NT2/D1 (cell line): Measurements from ENCODE around the gene FAM177A1.

ENCODE experiments used
- DNase-seq: peaks from one replicate; pipeline ENCODE4 v3.0.0-alpha.2; 2011; ENCODE audit warnings: low read depth, low spot score
- H3K27me3 ChIP-seq: 2 replicates; pipeline ENCODE4 v1.6.0; 2011; ENCODE audit warnings: mild to moderate bottlenecking; ENCODE audit not compliant: insufficient read length, insufficient read depth
- H3K36me3 ChIP-seq: 2 replicates; pipeline ENCODE4 v1.6.1; 2011; ENCODE audit warnings: mild to moderate bottlenecking, low read length, mixed read lengths; ENCODE audit not compliant: insufficient read depth, insufficient read length
- H3K4me1 ChIP-seq: 2 replicates; pipeline ENCODE4 v1.5.1; 2011; ENCODE audit not compliant: insufficient read depth, insufficient read length
- H3K4me3 ChIP-seq: 2 replicates; pipeline ENCODE4 v1.5.1; 2011; ENCODE audit warnings: low read depth; ENCODE audit not compliant: insufficient read length
- H3K9ac ChIP-seq: 2 replicates; pipeline ENCODE4 v1.6.0; 2011; ENCODE audit warnings: low read depth; ENCODE audit not compliant: insufficient read length
- H3K9me3 ChIP-seq: 2 replicates; pipeline ENCODE4 v1.5.1; 2011; ENCODE audit warnings: mild to moderate bottlenecking, low read length; ENCODE audit not compliant: insufficient read depth
- SUZ12 ChIP-seq: IDR thresholded peaks from 2 replicates; pipeline ENCODE4 v1.6.1; 2011; ENCODE audit not compliant: insufficient read length, insufficient read depth; ENCODE audit errors: extremely low read depth
- YY1 ChIP-seq: IDR thresholded peaks from 2 replicates; pipeline ENCODE4 v1.6.1; 2011; ENCODE audit not compliant: insufficient read length, insufficient read depth
- ZNF274 ChIP-seq: IDR thresholded peaks from 2 replicates; pipeline ENCODE4 v1.6.1; 2011; ENCODE audit warnings: mild to moderate bottlenecking, low read depth, low read length

Gene FAM177A1

GRCh38 chr14:35121026-35121886 is 75.2 kb downstream of the FAM177A1 start:
- Histone ChIP-seq H3K36me3 (peaks cover 7% of the 10 kb centered on the region), H3K9me3 (no peaks in the 10 kb centered on the region), H3K27me3 (no peaks in the 10 kb centered on the region), H3K9ac (peak overlapping the region; percentile 92), H3K4me3 (peak overlapping the region; percentile 67), H3K4me1 (no peaks in the 10 kb centered on the region)
- DNase-seq = no peak
- TF ChIP-seq SUZ12 (no peak), YY1 (no peak), ZNF274 (no peak)

GRCh38 chr14:35121887-35122695 is 76.0 kb downstream of the FAM177A1 start, which contains the start of the genes PPP2R3C and PRORP:
Gene PPP2R3C, minus strand, starts transcription at chr14:35121990. Its CDS starts 31 bp downstream, at chr14:35121959.
Gene PRORP, plus strand, starts transcription at chr14:35122552. Its CDS starts 694 bp downstream, at chr14:35123246.
- peaks cover 9% of the 10 kb centered on the region for H3K36me3 ChIP-seq
- no peak for TF ChIP-seq ZNF274
- peak; percentile 74 for TF ChIP-seq YY1

GRCh38 chr14:35122696-35123387 is 76.8 kb downstream of the FAM177A1 start:
- H3K9me3 ChIP-seq = no peaks in the 10 kb centered on the region
- no peaks in the 10 kb centered on the region for H3K27me3 ChIP-seq
- no peak for TF ChIP-seq SUZ12
- peak overlapping the region; percentile 67 for H3K4me3 ChIP-seq
- H3K36me3 ChIP-seq = peaks cover 15% of the 10 kb centered on the region
- H3K9ac ChIP-seq = peak overlapping the region; percentile 92
- no peak for DNase-seq
- H3K4me1 ChIP-seq = no peaks in the 10 kb centered on the region

More at GRCh38 chr14:35121887-35122695, 76.0 kb downstream of the FAM177A1 start, which contains the start of the genes PPP2R3C and PRORP:
- Histone ChIP-seq H3K4me3 (peak within 1 kb of the TSS; percentile 67), H3K9me3 (no peaks in the 10 kb centered on the region), H3K9ac (peak within 1 kb of the TSS; percentile 92), H3K4me1 (no peaks in the 10 kb centered on the region), H3K27me3 (no peaks in the 10 kb centered on the region)
- peak; percentile 82 for DNase-seq

DNA sequence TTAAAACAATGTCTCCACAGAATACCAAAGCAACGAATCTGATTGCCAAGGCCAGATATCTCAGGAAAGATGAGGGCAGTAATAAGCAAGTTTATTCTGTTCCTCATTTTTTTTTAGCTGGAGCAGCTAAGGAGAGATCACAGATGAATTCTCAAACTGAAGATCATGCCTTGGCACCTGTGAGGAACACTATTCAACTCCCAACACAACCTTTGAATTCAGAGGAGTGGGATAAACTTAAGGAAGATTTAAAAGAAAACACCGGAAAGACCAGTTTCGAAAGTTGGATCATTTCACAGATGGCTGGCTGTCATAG is 77.3 kb downstream of the FAM177A1 start:
- H3K27me3 ChIP-seq = no peaks in the 10 kb centered on the region
- no peaks in the 10 kb centered on the region for H3K9me3 ChIP-seq
- peaks cover 17% of the 10 kb centered on the region for H3K36me3 ChIP-seq
- peak overlapping the region; percentile 67 for H3K4me3 ChIP-seq
- H3K9ac ChIP-seq = peak overlapping the region; percentile 92
- H3K4me1 ChIP-seq = no peaks in the 10 kb centered on the region
- no peak for TF ChIP-seq YY1
- no peak for TF ChIP-seq SUZ12
- no peak for TF ChIP-seq ZNF274
- no peak for DNase-seq

DNA sequence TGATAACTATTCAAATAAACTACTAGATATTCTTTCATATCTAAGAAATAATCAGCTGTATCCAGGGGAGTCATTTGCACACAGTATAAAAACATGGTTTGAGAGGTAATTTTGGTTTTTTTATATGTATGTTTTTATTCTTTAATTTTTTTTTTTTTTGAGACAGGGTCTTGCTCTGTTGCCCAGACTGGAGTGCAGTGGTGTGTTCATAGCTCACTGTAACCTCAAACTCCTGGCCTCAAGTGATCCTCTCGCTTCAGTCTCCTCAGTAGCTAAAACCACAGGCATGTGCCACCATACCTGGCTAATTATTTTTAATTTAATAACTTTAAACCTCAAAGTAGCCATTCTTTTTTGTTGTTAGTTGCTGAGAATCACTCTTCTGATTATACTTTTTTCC is 78.1 kb downstream of the FAM177A1 start:
- no peak for TF ChIP-seq ZNF274
- TF ChIP-seq YY1 = no peak
- TF ChIP-seq SUZ12 = no peak
- H3K36me3 ChIP-seq = peaks cover 17% of the 10 kb centered on the region
- H3K27me3 ChIP-seq = no peaks in the 10 kb centered on the region
- no peak overlapping the region for H3K9ac ChIP-seq
- H3K4me1 ChIP-seq = no peaks in the 10 kb centered on the region
- no peak overlapping the region for H3K4me3 ChIP-seq
- no peaks in the 10 kb centered on the region for H3K9me3 ChIP-seq
- no peak for DNase-seq
